SKM-1 treated with dmso at 0.1 percent for 144 hours (cell line): Measurements from ENCODE around the gene TFAM.
"Not testable (repeated sequence)": the region's sequence is repeated elsewhere in the genome, so short reads cannot be mapped to it uniquely, and the experiment has no call there.

Experiments used
- DNase-seq: peaks from one replicate; lab custom pipeline; 2025; ENCODE audit not compliant: unreplicated experiment; lab: John Stamatoyannopoulos, UW

Gene TFAM

GRCh38 chr10:58372607-58373441 lies 12.4 kb upstream of the TFAM start:
- no peak for DNase-seq

- no peak for DNase-seq
These were observed 11.8 kb upstream of the TFAM start for GRCh38 chr10:58373442-58373827.

GRCh38 chr10:58382489-58382995 lies 2.7 kb upstream of the TFAM start:
- no peak for DNase-seq

- DNase-seq: peak; percentile 97
These were observed 1.1 kb upstream of the TFAM start for GRCh38 chr10:58384095-58384494.

GRCh38 chr10:58384544-58384998 lies 639 bp upstream of the TFAM start:
- peak; percentile 57 for DNase-seq

DNA sequence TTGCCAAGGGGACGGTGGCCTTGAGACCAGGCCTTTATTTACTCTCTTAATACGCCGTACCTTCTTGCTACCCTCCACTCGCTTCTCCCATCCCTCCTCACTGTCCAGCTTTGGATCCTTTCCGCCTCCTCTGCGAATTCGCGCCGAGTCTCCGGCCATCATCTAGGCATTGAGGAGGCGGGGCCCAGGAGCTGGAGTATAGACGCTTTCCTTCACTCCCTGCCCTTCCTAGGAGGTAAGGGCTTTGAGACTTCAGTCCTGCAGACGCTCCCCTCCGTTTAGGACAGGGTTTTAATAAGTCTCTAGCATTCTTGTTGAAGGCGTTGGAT lies 538 bp downstream of the TFAM start:
- DNase-seq: peak; percentile 44

DNA sequence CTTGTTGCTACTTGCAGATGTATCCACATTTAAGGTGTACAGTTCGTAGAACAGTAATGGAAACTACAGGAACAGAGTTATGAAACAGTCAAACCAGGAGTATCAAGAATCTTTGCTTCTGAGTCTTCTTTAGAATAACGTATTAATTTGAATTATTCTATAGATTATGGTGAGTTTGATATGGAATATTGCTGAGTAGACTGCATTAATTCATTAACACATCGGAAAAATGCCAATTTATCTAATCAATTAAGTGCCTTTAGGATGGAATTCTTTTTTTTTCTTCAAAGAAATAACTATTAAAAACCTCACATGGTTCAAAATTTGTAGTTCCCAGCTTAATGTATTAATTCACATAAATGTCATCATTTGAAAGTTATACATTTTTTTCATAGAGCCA lies 3.8 kb downstream of the TFAM start:
- DNase-seq: no peak

DNA sequence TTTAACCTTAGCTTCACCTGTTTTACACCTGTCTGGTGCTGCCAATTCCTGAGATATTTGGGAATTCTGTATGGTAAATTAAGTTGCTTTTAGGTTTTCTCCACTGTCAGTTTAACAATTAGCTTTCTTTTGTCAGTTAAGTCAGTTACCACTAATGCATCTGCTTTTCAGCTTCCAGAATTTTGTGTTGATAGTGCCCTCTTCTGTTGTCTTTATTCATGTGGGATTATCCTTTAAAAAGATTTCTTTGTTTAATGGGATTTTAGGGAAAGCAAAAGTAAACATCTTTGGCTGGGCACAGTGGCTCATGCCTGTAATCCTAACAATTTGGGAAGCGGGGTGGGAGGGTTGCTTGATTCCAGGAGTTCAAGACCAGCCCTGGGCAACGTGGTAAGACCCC lies 8.1 kb downstream of the TFAM start:
- no peak for DNase-seq

- DNase-seq: no peak
These were observed 9.3 kb downstream of the TFAM start for GRCh38 chr10:58394471-58394870.

GRCh38 chr10:58396057-58396456 lies 10.8 kb downstream of the TFAM start:
- no peak for DNase-seq

GRCh38 chr10:58397830-58398229 lies 12.6 kb downstream of the TFAM start:
- DNase-seq: no peak

DNA sequence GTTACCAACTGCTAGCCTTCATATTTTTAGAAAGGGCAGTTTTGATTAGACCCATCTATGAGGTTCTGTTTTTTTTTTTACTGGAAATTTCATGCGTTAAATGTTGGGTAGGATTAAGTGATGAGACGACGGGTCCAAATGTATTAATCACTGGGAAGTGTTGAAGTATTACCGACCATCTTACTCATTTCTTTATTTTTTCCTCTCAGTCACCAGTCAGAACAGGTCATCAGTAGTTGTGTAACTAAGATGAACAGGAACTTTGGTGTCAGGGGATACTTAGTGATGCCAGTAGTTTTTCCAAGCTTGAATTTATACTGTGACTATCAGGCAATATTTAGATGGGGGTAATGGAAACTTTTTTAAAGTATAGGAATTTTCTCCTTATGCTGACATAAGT lies 14.2 kb downstream of the TFAM start:
- DNase-seq: no peak

DNA sequence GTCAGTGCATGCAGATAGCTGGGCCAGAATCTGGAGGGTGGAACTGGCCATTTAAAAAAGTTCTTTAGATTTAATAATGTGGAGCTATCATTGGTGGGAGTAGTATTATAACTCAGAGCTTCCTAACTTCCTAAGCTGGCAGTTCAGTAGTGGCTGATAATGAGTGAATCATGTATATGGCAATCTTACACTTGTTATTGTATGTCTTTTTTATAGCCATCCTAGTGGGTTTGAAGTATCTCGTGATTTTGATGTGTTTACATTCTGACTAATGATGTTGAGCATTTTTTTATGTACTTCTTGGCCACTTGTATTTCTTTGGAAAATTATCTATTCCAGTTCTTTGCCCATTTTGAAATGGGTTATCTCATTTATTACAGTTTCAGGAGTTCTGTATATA lies 15.4 kb downstream of the TFAM start:
- no peak for DNase-seq

- DNase-seq: no peak
These were observed 18.8 kb downstream of the TFAM start for GRCh38 chr10:58404001-58404400.

GRCh38 chr10:58409956-58410610 lies 24.9 kb downstream of the TFAM start:
- no peak for DNase-seq

GRCh38 chr10:58412502-58412961 lies 27.3 kb downstream of the TFAM start:
- no peak for DNase-seq

- no peak for DNase-seq
These were observed 29.2 kb downstream of the TFAM start for GRCh38 chr10:58414270-58415041.

DNA sequence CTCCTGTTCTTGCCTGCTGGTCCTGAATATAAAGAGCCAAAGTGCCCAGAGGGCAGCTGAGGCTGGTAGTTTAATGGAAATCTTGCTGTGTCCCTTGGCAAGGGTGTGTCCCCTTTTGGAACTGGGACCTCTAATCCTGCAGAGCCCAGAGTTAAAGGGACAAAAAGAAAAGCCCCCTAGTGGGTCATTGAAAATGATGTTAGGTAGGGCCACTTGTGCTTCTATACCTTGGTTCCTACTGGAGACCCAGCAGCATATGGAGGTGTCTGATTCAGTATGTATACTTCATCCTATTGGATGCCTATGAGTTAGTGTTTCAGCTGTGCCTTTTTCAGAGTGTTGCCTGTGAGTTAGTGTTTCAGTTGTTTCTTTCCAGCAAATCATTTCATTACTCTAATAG lies 30.5 kb downstream of the TFAM start:
- no peak for DNase-seq

DNA sequence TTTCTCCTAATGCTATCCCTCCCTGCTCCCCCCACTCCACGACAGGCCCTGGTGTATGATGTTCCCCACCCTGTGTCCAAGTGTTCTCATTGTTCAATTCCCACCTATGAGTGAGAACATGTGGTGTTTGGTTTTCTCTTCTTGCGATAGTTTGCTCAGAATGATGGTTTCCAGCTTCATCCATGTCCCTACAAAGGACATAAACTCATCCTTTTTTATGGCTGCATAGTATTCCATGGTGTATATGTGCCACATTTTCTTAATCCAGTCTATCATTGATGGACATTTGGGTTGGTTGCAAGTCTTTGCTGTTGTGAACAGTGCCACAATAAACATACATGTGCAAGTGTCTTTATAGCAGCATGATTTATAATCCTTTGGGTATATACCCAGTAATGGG lies 32.7 kb downstream of the TFAM start:
- not testable (repeated sequence) for DNase-seq

GRCh38 chr10:58424176-58424575 lies 39.0 kb downstream of the TFAM start:
- DNase-seq: no peak

GRCh38 chr10:58428436-58428835 lies 43.2 kb downstream of the TFAM start:
- not testable (repeated sequence) for DNase-seq

DNA sequence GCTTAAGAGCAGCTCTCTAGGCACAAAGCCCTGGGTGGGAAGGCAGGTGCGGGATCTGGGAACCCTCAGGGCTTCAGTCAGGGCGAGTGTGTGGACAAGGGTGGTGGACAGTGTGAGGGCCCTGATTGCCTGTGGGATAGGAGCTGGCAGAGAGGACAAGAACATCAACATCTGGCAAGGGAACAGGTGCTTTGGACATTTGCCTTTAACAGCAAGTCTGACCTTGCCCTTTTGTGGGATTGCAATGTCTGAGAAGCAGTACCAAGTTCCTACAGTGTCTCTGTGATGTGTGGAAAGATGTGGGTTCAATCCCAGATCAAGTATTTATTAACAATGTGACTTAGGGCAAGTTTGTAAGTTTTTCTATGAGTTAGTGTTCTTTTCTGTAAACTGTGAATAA lies 46.7 kb downstream of the TFAM start:
- DNase-seq: no peak
